Erythroblast (primary cell): Measurements from ENCODE around the gene PAN2.
A peak's percentile ranks its signal among the peaks of the same experiment; 100 is the strongest.
"Not testable (repeated sequence)": the region's sequence is repeated elsewhere in the genome, so short reads cannot be mapped to it uniquely, and the experiment has no call there.

Experiments used
- DNase-seq, 2 experiments: peaks; one replicate each; lab custom pipeline; 2025; lab: John Stamatoyannopoulos, UW
- GATA1 ChIP-seq: IDR thresholded peaks from 2 replicates; pipeline ENCODE4 v1.6.1; 2011; ENCODE audit warnings: low read depth, mild to moderate bottlenecking, control low read depth, low read length, moderate library complexity
- POLR2A ChIP-seq: IDR thresholded peaks from 2 replicates; pipeline ENCODE4 v1.6.1; 2011; ENCODE audit warnings: mild to moderate bottlenecking, low read length

Gene PAN2

DNA sequence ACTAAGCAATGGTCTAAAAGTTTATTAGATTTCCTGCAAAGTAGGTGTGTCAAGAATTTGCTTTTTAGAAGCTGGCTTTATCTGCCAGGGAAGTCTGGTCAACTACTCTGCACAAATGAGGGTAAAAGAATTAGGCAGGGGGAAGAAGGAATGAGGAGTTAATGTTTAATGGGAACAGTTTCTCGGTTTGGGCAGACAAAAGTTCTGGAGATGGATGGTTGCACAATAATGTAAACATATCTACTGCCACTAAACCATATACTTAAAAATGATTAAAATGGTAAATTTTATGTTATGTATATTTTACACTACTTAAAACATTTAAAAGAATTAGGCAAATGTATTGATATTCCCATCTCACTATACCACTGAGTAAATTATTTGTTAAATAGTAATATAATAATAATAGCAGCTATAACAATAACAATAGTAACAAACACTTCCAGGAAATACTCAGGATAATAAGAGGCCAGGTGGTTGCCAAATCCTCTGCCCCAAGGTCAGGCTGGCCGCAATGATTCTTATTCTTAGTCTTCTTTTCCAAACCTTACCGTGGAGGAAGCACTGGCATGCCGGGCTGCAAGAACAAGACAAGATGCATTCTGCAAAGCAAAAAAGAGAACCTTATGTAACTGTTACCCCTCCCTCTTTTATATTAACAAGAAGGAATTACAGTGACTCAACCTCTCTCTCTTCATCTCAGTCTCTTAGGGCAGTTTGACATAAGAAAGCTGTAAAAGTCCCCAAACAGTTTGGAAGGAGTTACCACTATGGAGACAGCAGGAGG, 47.6 kb downstream of the PAN2 start:
- TF ChIP-seq GATA1 = no peak
- TF ChIP-seq POLR2A = no peak
- no peak for DNase-seq

DNA sequence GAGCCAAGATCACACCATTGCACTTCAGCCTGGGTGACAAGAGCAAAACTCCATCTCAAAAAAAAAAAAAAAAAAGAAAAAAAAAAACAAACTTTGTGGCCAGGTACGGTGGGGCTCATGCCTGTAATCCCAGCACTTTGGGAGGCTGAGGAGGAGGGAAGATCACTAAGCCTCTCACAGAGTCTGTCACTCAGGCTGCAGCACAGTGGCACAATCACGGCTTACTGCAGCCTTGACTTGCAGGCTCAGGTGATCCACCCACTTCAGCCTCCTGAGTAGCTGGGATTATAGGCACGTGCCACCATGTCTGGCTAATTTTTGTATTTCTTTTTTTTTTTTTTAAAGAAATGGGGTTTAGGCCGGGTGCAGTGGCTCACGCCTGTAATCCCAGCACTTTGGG, 49.5 kb downstream of the PAN2 start:
- DNase-seq = not testable (repeated sequence)

DNA sequence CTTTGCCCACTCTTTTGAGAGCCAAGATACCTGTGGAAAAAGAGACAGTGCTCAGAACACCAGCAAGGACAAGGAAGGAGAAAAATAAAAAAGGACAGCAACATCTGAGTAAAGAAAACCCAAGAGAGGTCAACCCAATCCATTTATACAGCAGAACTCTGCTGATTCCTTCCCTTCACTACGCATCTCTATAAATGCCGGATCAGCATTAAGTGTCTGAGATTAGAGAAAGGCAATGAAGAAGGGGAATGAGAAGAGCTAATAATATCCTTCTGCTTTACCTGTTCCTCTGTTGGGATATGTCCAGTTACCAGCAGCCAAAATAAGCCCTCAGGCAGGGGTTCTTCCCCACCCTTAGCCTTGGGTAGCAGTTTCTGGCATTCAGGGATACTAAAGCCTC, 51.2 kb downstream of the PAN2 start:
- DNase-seq = no peak
- TF ChIP-seq GATA1 = no peak
- TF ChIP-seq POLR2A = no peak

DNA sequence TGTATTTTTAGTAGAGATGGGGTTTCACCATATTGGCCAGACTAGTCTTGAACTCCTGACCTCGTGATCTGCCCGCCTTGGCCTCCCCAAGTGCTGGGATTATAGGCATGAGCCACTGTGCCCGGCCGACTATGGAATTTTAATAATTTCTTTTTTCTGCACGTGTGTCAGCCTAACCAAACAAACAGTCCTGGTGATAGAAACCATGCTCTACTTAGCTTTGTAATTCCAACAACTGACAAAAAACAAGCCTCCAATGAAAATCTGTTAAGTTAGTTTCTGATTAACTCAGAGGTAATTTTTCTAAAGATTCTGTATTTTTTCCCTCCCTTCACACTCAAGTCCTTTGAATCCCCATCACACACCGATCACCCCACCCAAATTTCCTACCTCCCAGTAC, 51.8 kb downstream of the PAN2 start:
- DNase-seq = no peak
- TF ChIP-seq POLR2A (no peak), GATA1 (no peak)

DNA sequence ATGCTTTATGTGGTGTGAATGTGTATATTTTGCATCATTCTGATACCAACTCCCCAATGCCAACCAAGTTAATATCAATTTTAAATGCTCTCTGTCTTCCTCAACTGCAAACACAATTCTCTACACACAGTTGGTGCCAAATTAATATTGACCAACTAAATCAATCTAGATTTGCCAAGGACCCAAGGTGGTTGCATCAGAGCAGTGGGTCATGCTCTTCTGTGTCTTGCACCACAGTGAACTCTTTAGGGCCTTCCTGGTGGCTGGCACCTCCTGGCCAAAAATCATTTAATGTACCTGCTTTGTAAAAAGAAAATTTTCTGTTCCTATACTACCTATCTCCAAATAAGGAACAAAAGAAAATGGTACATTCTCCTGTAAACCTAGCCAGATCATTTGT, 53.0 kb downstream of the PAN2 start:
- TF ChIP-seq GATA1 (no peak), POLR2A (no peak)
- no peak for DNase-seq

DNA sequence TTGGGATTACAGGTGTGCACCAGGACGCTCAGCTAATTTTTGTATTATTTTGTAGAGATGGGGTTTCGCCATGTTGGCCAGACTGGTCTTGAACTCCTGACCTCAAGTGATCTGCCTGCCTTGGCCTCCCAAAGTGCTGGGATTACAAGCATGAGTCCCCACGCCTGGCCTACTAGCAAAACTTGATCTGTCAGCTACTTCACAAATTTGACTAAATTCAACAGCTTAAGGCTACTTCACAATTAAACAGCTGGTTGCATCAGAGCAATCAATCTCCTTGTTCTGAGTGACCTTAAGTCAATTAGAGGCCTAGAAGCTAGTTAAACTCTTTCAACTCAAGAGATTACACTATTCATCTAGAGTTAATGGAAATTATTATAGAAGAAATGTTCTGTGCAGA, 54.9 kb downstream of the PAN2 start:
- no peak for DNase-seq
- TF ChIP-seq POLR2A = no peak
- TF ChIP-seq GATA1 = no peak

DNA sequence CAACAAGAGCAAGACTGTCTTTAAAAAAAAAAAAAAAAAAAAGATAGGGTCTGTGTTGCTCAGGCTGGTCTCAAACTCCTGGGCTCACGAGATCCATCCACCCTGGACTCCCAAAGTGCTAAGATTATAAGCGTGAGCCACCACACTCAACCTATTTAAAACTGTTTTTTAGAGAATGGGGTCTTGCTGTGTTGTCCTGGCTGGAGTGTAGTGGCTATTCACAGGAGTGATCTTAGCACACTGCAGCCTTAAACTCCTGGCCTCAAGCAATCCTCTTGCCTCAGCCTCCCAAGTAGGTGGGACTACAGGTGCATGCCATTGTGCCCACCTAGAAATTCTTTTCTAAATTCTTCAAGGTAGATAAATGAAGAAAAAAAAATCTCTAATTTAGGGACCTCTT, 59.5 kb downstream of the PAN2 start:
- TF ChIP-seq POLR2A (no peak), GATA1 (no peak)

DNA sequence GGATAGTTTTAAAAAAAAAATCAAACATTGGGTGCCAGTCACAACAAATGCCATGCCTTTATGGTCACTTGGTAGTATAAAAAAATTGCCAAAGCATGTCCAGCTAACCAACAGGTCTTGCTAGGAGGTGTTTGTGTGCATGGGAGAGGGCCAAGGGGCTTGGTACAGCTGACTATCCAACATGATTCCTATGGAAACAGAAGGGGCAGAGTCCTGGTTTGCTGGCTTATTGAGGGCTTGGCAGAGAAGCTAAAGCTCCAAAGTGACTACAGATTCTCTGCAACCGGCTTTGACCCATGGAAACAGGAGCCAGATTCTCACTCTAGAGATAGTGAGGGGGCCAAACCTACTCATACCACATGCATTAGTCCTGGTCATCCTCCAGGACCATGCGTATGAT, 61.3 kb downstream of the PAN2 start:
- not testable (repeated sequence) for DNase-seq

More for the DNA sequence above, 59.5 kb downstream of the PAN2 start:
- DNase-seq = no peak

DNA sequence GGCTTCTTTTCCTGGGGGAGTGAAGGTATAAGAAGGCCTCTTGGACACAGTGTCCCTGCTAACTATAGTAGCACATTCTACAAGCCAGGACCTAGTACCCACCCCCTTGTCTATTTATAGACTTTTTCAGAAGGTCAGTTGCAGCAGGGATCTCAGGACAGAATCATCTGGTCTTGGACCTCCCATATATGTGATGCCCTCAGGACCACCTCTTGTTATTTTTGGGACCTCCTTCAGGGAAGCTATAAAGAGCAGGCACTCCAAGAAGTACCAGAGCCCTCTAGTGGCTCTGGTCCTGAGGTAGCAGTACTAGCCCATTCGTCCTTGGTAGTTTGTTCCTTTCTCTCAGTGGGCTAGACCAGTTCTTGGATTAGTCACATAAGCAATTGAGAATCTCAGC, 62.8 kb downstream of the PAN2 start:
- TF ChIP-seq POLR2A = no peak
- no peak for TF ChIP-seq GATA1
- DNase-seq = peak; percentile 33 to 40

DNA sequence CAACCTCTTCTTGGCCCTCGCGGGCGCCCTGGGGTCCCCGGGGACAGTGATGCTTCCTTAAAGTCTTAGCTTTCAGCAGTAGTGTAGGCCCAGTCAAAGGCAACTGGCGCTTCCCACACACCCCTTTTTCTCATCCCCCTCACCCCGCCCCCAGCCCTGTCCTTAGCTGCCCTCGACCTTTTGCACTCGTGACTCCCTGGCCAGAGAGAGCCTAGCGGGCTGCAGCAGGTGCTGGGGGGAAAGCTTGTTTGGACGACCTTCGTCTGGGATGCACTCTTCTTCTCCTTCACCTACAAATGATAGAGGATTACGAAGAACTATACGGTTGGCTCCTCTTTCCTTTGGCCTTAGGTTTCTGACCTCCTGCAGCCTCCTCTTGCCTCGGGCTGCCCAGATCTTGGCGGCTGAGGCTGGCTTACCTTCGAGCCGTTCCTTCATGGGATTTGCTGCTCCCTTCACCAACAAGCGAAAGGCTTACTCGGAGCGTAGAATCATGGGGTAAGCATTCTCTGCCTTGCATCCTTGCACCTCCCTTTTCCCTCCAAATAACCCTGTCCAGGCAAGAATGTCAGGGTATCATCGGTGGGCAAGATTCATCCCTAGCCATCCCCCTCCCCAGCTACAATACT, 66.2 kb downstream of the PAN2 start:
- TF ChIP-seq GATA1 (no peak), POLR2A (no peak)
- DNase-seq = peak; percentile 46 to 61

DNA sequence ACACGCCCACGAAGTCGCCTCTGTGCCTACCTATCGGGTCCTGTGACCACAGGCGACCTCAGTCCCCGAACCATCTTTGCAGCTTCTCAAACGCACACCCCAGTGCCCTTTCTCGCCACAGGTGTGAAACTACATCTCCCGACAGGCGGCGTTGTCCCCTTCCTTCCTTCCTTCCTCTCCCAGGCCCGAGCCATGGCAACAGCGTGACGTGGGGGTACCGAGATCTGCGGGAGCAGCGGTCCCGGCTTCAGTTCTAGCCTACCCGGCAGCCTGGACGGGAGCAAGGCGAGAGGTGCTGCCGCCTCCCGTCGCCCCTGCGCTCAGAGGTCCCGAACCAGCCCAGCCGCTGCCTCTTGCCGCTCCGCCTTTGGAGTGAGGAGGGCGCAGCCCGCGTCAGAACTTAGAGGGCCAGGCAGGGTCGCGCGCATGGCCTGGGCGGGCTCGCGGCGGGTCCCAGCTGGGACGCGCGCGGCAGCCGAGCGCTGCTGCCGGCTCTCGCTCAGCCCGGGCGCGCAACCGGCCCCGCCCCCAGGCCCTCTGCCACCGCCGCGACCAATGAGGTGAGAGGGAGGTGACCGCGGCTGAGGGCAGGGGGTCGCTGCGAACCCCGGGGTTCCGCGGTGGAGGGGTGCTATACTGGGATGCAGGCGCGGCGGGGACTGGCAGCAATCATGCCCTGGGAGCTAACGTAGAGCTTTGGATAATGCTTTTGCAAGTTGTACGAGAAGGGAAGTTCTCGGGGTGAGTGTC, 66.9 kb downstream of the PAN2 start, which contains the start of gene COQ10A:
Gene COQ10A, plus strand, starts transcription at position 250 of the 750 bp plus-strand sequence. Its CDS starts 177 bp downstream, at position 427.
- peak; percentile 79 for TF ChIP-seq POLR2A
- no peak for TF ChIP-seq GATA1
- DNase-seq = peak; percentile 91 to 93
